ENCODE results near the gene TMEM19.

DNA sequence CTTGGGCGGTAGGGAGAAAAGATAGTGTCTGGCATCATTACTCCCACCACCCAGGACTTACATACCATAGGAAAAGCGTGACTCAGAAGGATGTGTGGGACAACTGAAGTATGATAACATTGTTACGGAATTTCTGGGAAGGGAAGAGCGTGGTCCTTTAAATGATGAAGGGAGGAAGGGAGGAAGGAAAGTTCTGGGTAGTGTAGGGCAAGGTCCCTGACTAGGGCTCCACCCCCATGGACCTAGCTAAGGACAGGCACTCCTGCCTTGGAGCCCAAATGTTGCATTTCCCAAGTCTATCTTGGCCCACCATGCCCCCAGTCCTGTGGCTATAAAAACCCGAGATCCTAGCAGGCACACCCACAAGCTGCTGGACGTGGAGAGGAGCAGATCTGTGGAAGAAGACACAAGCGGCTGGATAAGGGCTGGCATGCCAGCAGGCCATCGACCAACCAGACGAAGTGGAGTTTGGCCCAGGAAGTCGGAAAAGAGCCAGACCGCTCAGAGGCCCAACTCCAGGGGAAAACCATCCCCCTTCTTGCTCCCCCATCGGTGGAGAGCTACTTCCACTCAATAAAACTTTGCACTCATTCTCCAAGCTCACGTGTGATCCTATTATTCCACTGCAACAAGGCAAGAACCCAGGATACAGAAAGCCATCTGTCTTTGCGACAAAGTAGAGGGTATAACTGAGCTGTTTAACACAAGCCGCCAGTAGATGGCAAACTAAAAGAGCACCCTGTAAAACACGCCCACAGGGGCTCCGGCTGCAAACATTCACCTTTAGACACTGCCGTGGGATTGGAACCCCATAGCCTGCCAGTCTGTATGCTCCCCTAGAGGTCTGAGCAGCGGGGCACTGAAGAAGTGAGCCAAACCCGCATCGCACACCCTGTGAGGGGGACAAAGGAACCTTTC is 45.8 kb downstream of the TMEM19 start:
- TF ChIP-seq JUNB (IDR thresholded peaks at IDR 0.05; ENCODE audit: unreplicated experiment): no peak
- no peak for TF ChIP-seq EZH2phosphoT487 (IDR thresholded peaks at IDR 0.05; ENCODE audit: unreplicated experiment)
- TF ChIP-seq, protein P1, sequence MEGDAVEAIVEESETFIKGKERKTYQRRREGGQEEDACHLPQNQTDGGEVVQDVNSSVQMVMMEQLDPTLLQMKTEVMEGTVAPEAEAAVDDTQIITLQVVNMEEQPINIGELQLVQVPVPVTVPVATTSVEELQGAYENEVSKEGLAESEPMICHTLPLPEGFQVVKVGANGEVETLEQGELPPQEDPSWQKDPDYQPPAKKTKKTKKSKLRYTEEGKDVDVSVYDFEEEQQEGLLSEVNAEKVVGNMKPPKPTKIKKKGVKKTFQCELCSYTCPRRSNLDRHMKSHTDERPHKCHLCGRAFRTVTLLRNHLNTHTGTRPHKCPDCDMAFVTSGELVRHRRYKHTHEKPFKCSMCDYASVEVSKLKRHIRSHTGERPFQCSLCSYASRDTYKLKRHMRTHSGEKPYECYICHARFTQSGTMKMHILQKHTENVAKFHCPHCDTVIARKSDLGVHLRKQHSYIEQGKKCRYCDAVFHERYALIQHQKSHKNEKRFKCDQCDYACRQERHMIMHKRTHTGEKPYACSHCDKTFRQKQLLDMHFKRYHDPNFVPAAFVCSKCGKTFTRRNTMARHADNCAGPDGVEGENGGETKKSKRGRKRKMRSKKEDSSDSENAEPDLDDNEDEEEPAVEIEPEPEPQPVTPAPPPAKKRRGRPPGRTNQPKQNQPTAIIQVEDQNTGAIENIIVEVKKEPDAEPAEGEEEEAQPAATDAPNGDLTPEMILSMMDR (conservative IDR thresholded peaks at IDR 0.05; ENCODE audit: low read depth in 2 of 2): peak; percentile 51 to 57
- no peak for TF ChIP-seq EZH2 (IDR thresholded peaks at IDR 0.05; ENCODE audit: low read depth, unreplicated experiment)
- TF ChIP-seq POLR2AphosphoS5 (IDR thresholded peaks at IDR 0.05; ENCODE audit: low read depth): no peak
